IMR-90 (cell line): ENCODE measurements around the gene CDK11B. TPM values are rescaled to one million over a fixed set of nuclear protein-coding genes. Genes with fewer than 3 reads are reported as not detected.

Experiments used
- ATAC-seq: fragments of 200-7000 bp; cut with Tn5 transposase; 2 replicates; pipeline ENCODE4 v1.9.1; 2020; ENCODE audit warnings: low read depth, mild to moderate bottlenecking, moderate library complexity
- BruUV-seq: library from RNA; stranded (reverse); fragments of 400-500 nt; replicated peaks from 2 replicates; lab custom pipeline; 2021; lab: Mats Ljungman, UMichigan
- CTCF ChIA-PET: fragments of 300-600 bp; formaldehyde crosslinking; extraction: SDS; loops from one replicate; lab custom pipeline; 2021; ENCODE audit warnings: antibody characterized with exemption; lab: Yijun Ruan, JAX
- POLR2A ChIA-PET: fragments of 300-600 bp; sonication (Branson Sonifier 250); formaldehyde crosslinking; loops from one replicate; lab custom pipeline; 2022; ENCODE audit warnings: antibody characterized with exemption; ENCODE audit not compliant: unreplicated experiment; lab: Charles Lee
- DNase-seq: peaks from one replicate; pipeline ENCODE4 v3.0.0; 2013
- H2AFZ ChIP-seq: replicated peaks from 2 replicates; pipeline ENCODE3; 2013; ENCODE audit warnings: low read length, mild to moderate bottlenecking; ENCODE audit not compliant: poor library complexity
- H2AK5ac ChIP-seq: 2 replicates; pipeline ENCODE4 v1.6.1; 2013; ENCODE audit warnings: low read depth, low read length, inconsistent platforms
- H2AK9ac ChIP-seq: replicated peaks from 2 replicates; pipeline ENCODE3; 2013; ENCODE audit warnings: mild to moderate bottlenecking, low read depth, low read length, moderate library complexity; ENCODE audit not compliant: poor library complexity
- H2BK120ac ChIP-seq: 2 replicates; pipeline ENCODE4 v1.6.1; 2013; ENCODE audit warnings: low read depth, low read length, inconsistent platforms
- H2BK15ac ChIP-seq: 3 replicates; pipeline ENCODE4 v1.6.1; 2013; ENCODE audit warnings: low read depth, low read length, inconsistent platforms
- H2BK20ac ChIP-seq: 2 replicates; pipeline ENCODE4 v1.6.1; 2013; ENCODE audit warnings: low read depth, mild to moderate bottlenecking, inconsistent platforms, low read length, moderate library complexity
- H2BK5ac ChIP-seq: 2 replicates; pipeline ENCODE4 v1.6.1; 2013; ENCODE audit warnings: mild to moderate bottlenecking, low read depth, low read length, inconsistent platforms; ENCODE audit not compliant: poor library complexity, severe bottlenecking
- H3K14ac ChIP-seq: replicated peaks from 2 replicates; pipeline ENCODE4 v1.6.1; 2013; ENCODE audit warnings: low read depth, low read length, inconsistent platforms
- H3K18ac ChIP-seq: 2 replicates; pipeline ENCODE4 v1.6.1; 2013; ENCODE audit warnings: low read depth, low read length, control low read depth
- H3K23ac ChIP-seq: 2 replicates; pipeline ENCODE4 v1.6.1; 2013; ENCODE audit warnings: low read depth, low read length, inconsistent platforms
- H3K27ac ChIP-seq: 2 replicates; pipeline ENCODE4 v1.5.1; 2013; ENCODE audit warnings: mild to moderate bottlenecking, control low read depth, low read length; ENCODE audit not compliant: insufficient read depth
- H3K27me3 ChIP-seq: 2 replicates; pipeline ENCODE4 v1.6.1; 2013; ENCODE audit warnings: low read length; ENCODE audit not compliant: control insufficient read depth, insufficient read depth
- H3K36me3 ChIP-seq: 2 replicates; pipeline ENCODE4 v1.6.1; 2013; ENCODE audit warnings: low read length, mixed read lengths; ENCODE audit not compliant: control insufficient read depth, insufficient read depth
- H3K4ac ChIP-seq: 2 replicates; pipeline ENCODE4 v1.6.1; 2013; ENCODE audit warnings: low read depth, low read length, inconsistent platforms
- H3K4me1 ChIP-seq: 2 replicates; pipeline ENCODE4 v1.6.1; 2013; ENCODE audit warnings: low read length, mixed read lengths; ENCODE audit not compliant: control insufficient read depth, insufficient read depth
- H3K4me2 ChIP-seq: 2 replicates; pipeline ENCODE4 v1.6.1; 2013; ENCODE audit warnings: low read depth, mild to moderate bottlenecking, control low read depth, low read length, moderate library complexity
- H3K4me3 ChIP-seq: 2 replicates; pipeline ENCODE4 v1.5.1; 2013; ENCODE audit warnings: low read depth, mild to moderate bottlenecking, control low read depth, low read length, moderate library complexity; ENCODE audit not compliant: insufficient read depth
- H3K56ac ChIP-seq: 2 replicates; pipeline ENCODE4 v1.6.1; 2013; ENCODE audit warnings: low read length, inconsistent platforms; ENCODE audit not compliant: insufficient read depth; ENCODE audit errors: extremely low read depth
- H3K79me1 ChIP-seq, 2 experiments: 2 replicates each; pipeline ENCODE4 v1.6.1; 2013; ENCODE audit warnings: low read length in 2 of 2, inconsistent platforms in 1 of 2, low read depth in 1 of 2
- H3K9ac ChIP-seq: 2 replicates; pipeline ENCODE4 v1.6.1; 2013; ENCODE audit warnings: low read depth, low read length, control low read depth
- H3K9me1 ChIP-seq: 2 replicates; pipeline ENCODE4 v1.6.1; 2013; ENCODE audit warnings: low read length, inconsistent platforms; ENCODE audit not compliant: insufficient read depth
- H3K9me3 ChIP-seq: 2 replicates; pipeline ENCODE4 v1.6.1; 2013; ENCODE audit warnings: low read length; ENCODE audit not compliant: control insufficient read depth, insufficient read depth
- H4K20me1 ChIP-seq: 2 replicates; pipeline ENCODE4 v1.6.1; 2013; ENCODE audit warnings: low read length, inconsistent platforms; ENCODE audit not compliant: insufficient read depth
- H4K5ac ChIP-seq: 2 replicates; pipeline ENCODE4 v1.6.1; 2013; ENCODE audit warnings: mild to moderate bottlenecking, low read depth, low read length, control low read depth
- H4K8ac ChIP-seq, 2 experiments: 2 replicates each; pipeline ENCODE4 v1.6.1; 2013; ENCODE audit warnings: low read depth in 2 of 2, low read length in 2 of 2, control low read depth in 1 of 2, inconsistent platforms in 1 of 2
- H4K91ac ChIP-seq: 2 replicates; pipeline ENCODE4 v1.6.1; 2013; ENCODE audit warnings: low read depth, low read length, inconsistent platforms; ENCODE audit not compliant: insufficient read depth
- CTCF ChIP-seq: conservative IDR thresholded peaks from 2 replicates; pipeline ENCODE4 v1.5.1; 2012; ENCODE audit warnings: mild to moderate bottlenecking, low read depth, low read length, improper control_type of control experiment
- USF2 ChIP-seq: fragments of 150-350 bp; IDR thresholded peaks from 2 replicates; pipeline ENCODE4 v1.6.1; 2017; ENCODE audit warnings: mild to moderate bottlenecking, antibody characterized with exemption, low read length, low read depth
- WGBS, 2 experiments: methylation state at CpG; one replicate each; pipeline versions ENCODE4 v1.1.5 to v1.1.7; 2013; ENCODE audit warnings: missing lambda C conversion rate in 2 of 2; ENCODE audit not compliant: insufficient read length in 1 of 2; ENCODE audit errors: extremely low coverage in 2 of 2; 5-methylcytosine and 5-hydroxymethylcytosine counted together
- dilution Hi-C: fragments of 300-500 bp; cut with HindIII; formaldehyde crosslinking; loops from one replicate; pipeline ENCODE4 v1.14.3; 2018; ENCODE audit warnings: low sequenced_read_pairs; ENCODE audit not compliant: unreplicated experiment
- in situ Hi-C: fragments of 300-500 bp; cut with MboI; formaldehyde crosslinking; loops from 3 replicates; pipeline ENCODE4 v1.14.3; 2019; ENCODE audit warnings: low sequenced_read_pairs, inconsistent platforms, mixed read lengths
- intact Hi-C: fragments of 100-400 bp; cut with micrococcal nuclease; formaldehyde crosslinking; loops from 2 replicates; pipeline ENCODE4 v1.10.0; 2022
- polyA plus RNA-seq, 3 experiments: library from polyadenylated mRNA; depleted of rRNA; stranded (reverse); fragments of >200 nt; gene quantifications; 2 replicates each; pipeline ENCODE4 v1.2.3, GENCODE V29; 2012; ENCODE audit warnings: low replicate concordance in 1 of 3
- total RNA-seq: library from RNA; depleted of rRNA; stranded (reverse); fragments of >200 nt; gene quantifications from 2 replicates; pipeline ENCODE4 v1.2.3, GENCODE V29; 2012

CDK11B gene
- total and polyA plus RNA-seq, 2 of the 4 experiments (the other 2 are of a cell fraction), result 8.2 to 19.1 TPM

GRCh38 chr1:1597275-1597930 lies 61.4 kb downstream of the CDK11B start:
- Histone ChIP-seq H3K18ac (no peak overlapping the region), H3K9me3 (no peaks in the 10 kb centered on the region), H3K27me3 (peaks cover 24% of the 10 kb centered on the region), H3K4me1 (peaks cover 10% of the 10 kb centered on the region; the same call in 1 of the 2 replicates), H3K79me1 (no peaks in the 10 kb centered on the region), H2BK15ac (no peak overlapping the region), H3K9me1 (no peaks in the 10 kb centered on the region), H4K5ac (no peak overlapping the region), H3K27ac (no peak overlapping the region), H2BK20ac (no peak overlapping the region), H4K8ac (no peak overlapping the region), H4K20me1 (no peaks in the 10 kb centered on the region), H2AFZ (peak overlapping the region; percentile 76), H3K56ac (no peak overlapping the region), H2BK5ac (no peak overlapping the region), H3K4ac (no peak overlapping the region), H2AK9ac (peak overlapping the region; percentile 50), H3K23ac (peak overlapping the region; percentile 49; the same call in 1 of the 2 replicates), H3K36me3 (no peaks in the 10 kb centered on the region), H3K14ac (no peak overlapping the region), H3K4me3 (no peak overlapping the region), H2AK5ac (no peak overlapping the region), H2BK120ac (no peak overlapping the region), H3K4me2 (no peak overlapping the region; the same call in 1 of the 2 replicates), H4K91ac (no peak overlapping the region), H3K9ac (no peak overlapping the region)
- in situ Hi-C loops, result no loop called here
- WGBS, 2 experiments, result 26% methylated on average over 5 of the region's 16 CpGs; no CpG with 5 or more reads in 1 of the 2 experiments
- DNase-seq (no peak), ATAC-seq (no peak)
- intact Hi-C loops, result no loop called here
- ChIA-PET CTCF (interaction anchor here (0.8 kb wide), 1 partner anchor 264 kb away, joined by 3 read pairs; no protein-coding TSS in a partner anchor), POLR2A (no interaction called here)
- BruUV-seq, result no TSS peak
- dilution Hi-C loops, result no loop called here
- TF ChIP-seq CTCF (peak; percentile 36), USF2 (no peak)
